ENCODE measurements around the gene BACE1. TPM values are rescaled to one million over a fixed set of nuclear protein-coding genes. Genes with fewer than 3 reads are reported as not detected.

BACE1 gene
- total and polyA plus RNA-seq, 2 of the 13 experiments (the other 11 are each of a cell fraction or from before 2014, with no cell fraction given), result 7.5 to 17.9 TPM

DNA sequence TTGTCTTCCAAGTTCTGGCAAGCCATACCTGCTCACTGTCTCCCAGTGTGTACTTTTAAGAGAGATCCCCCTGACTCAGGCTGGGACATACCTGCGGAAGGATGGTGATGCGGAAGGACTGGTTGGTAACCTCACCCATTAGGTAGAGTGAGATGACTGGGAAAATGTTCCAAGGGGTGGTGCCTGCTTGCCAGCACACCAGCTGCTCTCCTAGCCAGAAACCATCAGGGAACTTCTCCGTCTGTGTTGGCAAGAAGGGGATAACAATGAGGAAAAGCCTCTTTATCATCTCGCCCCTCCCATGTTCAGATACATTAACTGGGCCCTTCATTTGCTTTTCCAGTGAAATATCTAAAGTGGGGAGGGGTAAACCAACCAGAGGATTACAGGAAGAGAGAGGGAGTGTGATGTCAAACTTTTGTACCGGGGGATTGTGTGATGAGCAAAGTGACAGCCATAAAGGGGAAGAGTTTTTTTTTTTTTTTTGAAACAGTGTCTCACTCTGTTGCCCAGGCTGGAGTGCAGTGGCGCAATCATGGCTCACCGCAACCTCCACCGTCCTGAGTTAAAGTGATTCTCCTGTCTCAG, 25.2 kb downstream of the BACE1 start, which contains the start of gene BACE1-AS:
TSS of gene BACE1-AS (plus strand) at position 538 of the 588 bp plus-strand sequence.
- Histone ChIP-seq H3K27ac (ENCODE audit: extremely low read length, insufficient read depth, low read length) (no peak within 1 kb of the TSS), H3K9ac (ENCODE audit: insufficient read depth, low read depth, low read length) (no peak within 1 kb of the TSS), H3K36me3 (replicated peaks in 1 of 2; ENCODE audit: control insufficient read depth in 1 of 2, insufficient read depth in 2 of 2, low read length in 2 of 2) (peaks cover 4 to 38% of the 10 kb centered on the region in 2 experiments; a peak in 4 of 5 replicates), H3K27me3 (ENCODE audit: control insufficient read depth in 1 of 2, insufficient read depth in 2 of 2, low read length in 2 of 2) (no peaks in the 10 kb centered on the region), H3K4me2 (ENCODE audit: low read depth, low read length) (no peak within 1 kb of the TSS), H2AFZ (ENCODE audit: low read length) (no peak within 1 kb of the TSS), H3K79me2 (ENCODE audit: insufficient read depth, low read length) (no peaks in the 10 kb centered on the region), H4K20me1 (ENCODE audit: insufficient read depth, low read length) (no peaks in the 10 kb centered on the region), H3K4me3 (replicated peaks in 1 of 3; ENCODE audit: insufficient read depth in 1 of 3, low read depth in 2 of 3, low read length in 3 of 3) (no peak within 1 kb of the TSS), H3K4me1 (ENCODE audit: insufficient read depth, low read length) (no peaks in the 10 kb centered on the region), H3K9me3 (ENCODE audit: low read length) (no peaks in the 10 kb centered on the region)
- intact Hi-C loops (cut with micrococcal nuclease; ENCODE audit: unreplicated experiment), result no loop called here
- in situ Hi-C loops (cut with HindIII; ENCODE audit: extremely low pct_ligation_motif_present, low pct_unique_long_range_greater_than_20kb), result no loop called here
- TF ChIP-seq CBX5 (CRISPR knock-in tag; IDR thresholded peaks at IDR 0.05; ENCODE audit: borderline replicate concordance) (no peak), ZFP36L2 (CRISPR knock-in tag; IDR thresholded peaks at IDR 0.05) (no peak), MBD4 (IDR thresholded peaks at IDR 0.05; ENCODE audit: borderline replicate concordance, low read length) (no peak), REL (CRISPR knock-in tag; conservative IDR thresholded peaks at IDR 0.05) (no peak), RORA (CRISPR knock-in tag; IDR thresholded peaks at IDR 0.05) (no peak), ZSCAN12 (CRISPR knock-in tag; IDR thresholded peaks at IDR 0.05) (no peak), IKZF1 (IDR thresholded peaks at IDR 0.05) (no peak)
- TF ChIP-seq, protein P1, sequence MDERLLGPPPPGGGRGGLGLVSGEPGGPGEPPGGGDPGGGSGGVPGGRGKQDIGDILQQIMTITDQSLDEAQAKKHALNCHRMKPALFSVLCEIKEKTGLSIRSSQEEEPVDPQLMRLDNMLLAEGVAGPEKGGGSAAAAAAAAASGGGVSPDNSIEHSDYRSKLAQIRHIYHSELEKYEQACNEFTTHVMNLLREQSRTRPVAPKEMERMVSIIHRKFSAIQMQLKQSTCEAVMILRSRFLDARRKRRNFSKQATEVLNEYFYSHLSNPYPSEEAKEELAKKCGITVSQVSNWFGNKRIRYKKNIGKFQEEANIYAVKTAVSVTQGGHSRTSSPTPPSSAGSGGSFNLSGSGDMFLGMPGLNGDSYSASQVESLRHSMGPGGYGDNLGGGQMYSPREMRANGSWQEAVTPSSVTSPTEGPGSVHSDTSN (CRISPR knock-in tag; IDR thresholded peaks at IDR 0.05), result no peak
- TF ChIP-seq, protein P2, sequence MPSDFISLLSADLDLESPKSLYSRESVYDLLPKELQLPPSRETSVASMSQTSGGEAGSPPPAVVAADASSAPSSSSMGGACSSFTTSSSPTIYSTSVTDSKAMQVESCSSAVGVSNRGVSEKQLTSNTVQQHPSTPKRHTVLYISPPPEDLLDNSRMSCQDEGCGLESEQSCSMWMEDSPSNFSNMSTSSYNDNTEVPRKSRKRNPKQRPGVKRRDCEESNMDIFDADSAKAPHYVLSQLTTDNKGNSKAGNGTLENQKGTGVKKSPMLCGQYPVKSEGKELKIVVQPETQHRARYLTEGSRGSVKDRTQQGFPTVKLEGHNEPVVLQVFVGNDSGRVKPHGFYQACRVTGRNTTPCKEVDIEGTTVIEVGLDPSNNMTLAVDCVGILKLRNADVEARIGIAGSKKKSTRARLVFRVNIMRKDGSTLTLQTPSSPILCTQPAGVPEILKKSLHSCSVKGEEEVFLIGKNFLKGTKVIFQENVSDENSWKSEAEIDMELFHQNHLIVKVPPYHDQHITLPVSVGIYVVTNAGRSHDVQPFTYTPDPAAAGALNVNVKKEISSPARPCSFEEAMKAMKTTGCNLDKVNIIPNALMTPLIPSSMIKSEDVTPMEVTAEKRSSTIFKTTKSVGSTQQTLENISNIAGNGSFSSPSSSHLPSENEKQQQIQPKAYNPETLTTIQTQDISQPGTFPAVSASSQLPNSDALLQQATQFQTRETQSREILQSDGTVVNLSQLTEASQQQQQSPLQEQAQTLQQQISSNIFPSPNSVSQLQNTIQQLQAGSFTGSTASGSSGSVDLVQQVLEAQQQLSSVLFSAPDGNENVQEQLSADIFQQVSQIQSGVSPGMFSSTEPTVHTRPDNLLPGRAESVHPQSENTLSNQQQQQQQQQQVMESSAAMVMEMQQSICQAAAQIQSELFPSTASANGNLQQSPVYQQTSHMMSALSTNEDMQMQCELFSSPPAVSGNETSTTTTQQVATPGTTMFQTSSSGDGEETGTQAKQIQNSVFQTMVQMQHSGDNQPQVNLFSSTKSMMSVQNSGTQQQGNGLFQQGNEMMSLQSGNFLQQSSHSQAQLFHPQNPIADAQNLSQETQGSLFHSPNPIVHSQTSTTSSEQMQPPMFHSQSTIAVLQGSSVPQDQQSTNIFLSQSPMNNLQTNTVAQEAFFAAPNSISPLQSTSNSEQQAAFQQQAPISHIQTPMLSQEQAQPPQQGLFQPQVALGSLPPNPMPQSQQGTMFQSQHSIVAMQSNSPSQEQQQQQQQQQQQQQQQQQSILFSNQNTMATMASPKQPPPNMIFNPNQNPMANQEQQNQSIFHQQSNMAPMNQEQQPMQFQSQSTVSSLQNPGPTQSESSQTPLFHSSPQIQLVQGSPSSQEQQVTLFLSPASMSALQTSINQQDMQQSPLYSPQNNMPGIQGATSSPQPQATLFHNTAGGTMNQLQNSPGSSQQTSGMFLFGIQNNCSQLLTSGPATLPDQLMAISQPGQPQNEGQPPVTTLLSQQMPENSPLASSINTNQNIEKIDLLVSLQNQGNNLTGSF (CRISPR knock-in tag; IDR thresholded peaks at IDR 0.05), result no peak
- TF ChIP-seq, protein P3, sequence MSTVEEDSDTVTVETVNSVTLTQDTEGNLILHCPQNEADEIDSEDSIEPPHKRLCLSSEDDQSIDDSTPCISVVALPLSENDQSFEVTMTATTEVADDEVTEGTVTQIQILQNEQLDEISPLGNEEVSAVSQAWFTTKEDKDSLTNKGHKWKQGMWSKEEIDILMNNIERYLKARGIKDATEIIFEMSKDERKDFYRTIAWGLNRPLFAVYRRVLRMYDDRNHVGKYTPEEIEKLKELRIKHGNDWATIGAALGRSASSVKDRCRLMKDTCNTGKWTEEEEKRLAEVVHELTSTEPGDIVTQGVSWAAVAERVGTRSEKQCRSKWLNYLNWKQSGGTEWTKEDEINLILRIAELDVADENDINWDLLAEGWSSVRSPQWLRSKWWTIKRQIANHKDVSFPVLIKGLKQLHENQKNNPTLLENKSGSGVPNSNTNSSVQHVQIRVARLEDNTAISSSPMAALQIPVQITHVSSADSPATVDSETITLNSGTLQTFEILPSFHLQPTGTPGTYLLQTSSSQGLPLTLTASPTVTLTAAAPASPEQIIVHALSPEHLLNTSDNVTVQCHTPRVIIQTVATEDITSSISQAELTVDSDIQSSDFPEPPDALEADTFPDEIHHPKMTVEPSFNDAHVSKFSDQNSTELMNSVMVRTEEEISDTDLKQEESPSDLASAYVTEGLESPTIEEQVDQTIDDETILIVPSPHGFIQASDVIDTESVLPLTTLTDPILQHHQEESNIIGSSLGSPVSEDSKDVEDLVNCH (CRISPR knock-in tag; IDR thresholded peaks at IDR 0.05), result no peak
- DNase-seq (ENCODE audit: low spot score), result no peak
- no peak for FAIRE-seq
- WGBS (ENCODE audit: low lambda C conversion rate), result 98% methylated on average over 8 of the region's 8 CpGs
- CTCF ChIA-PET (ENCODE audit: low intra/inter-chr PET ratio, low total read pairs), result no interaction called here
- BruUV-seq (replicated peaks), result no TSS peak
- POLR2A ChIA-PET, result no interaction called here
- no peak for ATAC-seq
